CD4-positive, alpha-beta T cell (primary cell): ENCODE data around the gene TMEM8B. TPM values are rescaled to one million over a fixed set of nuclear protein-coding genes. Genes with fewer than 3 reads are reported as not detected.
"Not testable (repeated sequence)": the region's sequence is repeated elsewhere in the genome, so short reads cannot be mapped to it uniquely, and the experiment has no call there.

ENCODE experiments used
- ATAC-seq: fragments of 200-7000 bp; cut with Tn5 transposase; one replicate; pipeline ENCODE4 v1.10.0; 2022; ENCODE audit warnings: mild to moderate bottlenecking; ENCODE audit not compliant: poor library complexity
- CTCF ChIA-PET: fragments of 350-600 bp; sonication (Branson Sonifier 250); formaldehyde crosslinking; loops from one replicate; lab custom pipeline; 2021; ENCODE audit warnings: antibody characterized with exemption, inconsistent platforms; lab: Charles Lee
- POLR2A ChIA-PET: fragments of 350-600 bp; sonication (Branson Sonifier 250); formaldehyde crosslinking; loops from one replicate; lab custom pipeline; 2021; ENCODE audit warnings: antibody characterized with exemption, inconsistent platforms; lab: Charles Lee
- DNase-seq, 14 experiments: peaks; one replicate each; pipeline ENCODE4 v3.0.0-alpha.2; 2013 to 2020; ENCODE audit warnings: mixed read lengths in 2 of 14
- H3K27ac ChIP-seq, 2 donors: one replicate each; pipeline versions ENCODE4 v1.5.1 to v1.7.0; 2013; ENCODE audit warnings: low read length in 2 of 2, low read depth in 1 of 2, mild to moderate bottlenecking in 1 of 2
- H3K27me3 ChIP-seq, 2 experiments: 1 replicate in 1 of 2; 2 replicates in 1 of 2; pipeline versions ENCODE4 v1.6.1 to v1.7.0; 2013; ENCODE audit warnings: low read length in 2 of 2, control low read depth in 1 of 2, mild to moderate bottlenecking in 1 of 2, moderate library complexity in 1 of 2; ENCODE audit not compliant: insufficient read depth in 2 of 2, control insufficient read depth in 1 of 2
- H3K36me3 ChIP-seq: one replicate; pipeline ENCODE4 v1.6.1; 2013; ENCODE audit warnings: low read length, control low read depth; ENCODE audit not compliant: insufficient read depth
- H3K4me1 ChIP-seq: one replicate; pipeline ENCODE4 v1.6.1; 2013; ENCODE audit warnings: low read length, control low read depth; ENCODE audit not compliant: insufficient read depth
- H3K4me3 ChIP-seq: one replicate; pipeline ENCODE4 v1.5.1; 2013; ENCODE audit warnings: mild to moderate bottlenecking, low read length, moderate library complexity
- H3K9me3 ChIP-seq, 2 experiments: 1 replicate in 1 of 2; 2 replicates in 1 of 2; pipeline versions ENCODE4 v1.6.1 to v1.7.0; 2013; ENCODE audit warnings: low read length in 2 of 2, mild to moderate bottlenecking in 2 of 2, control low read depth in 1 of 2, moderate library complexity in 1 of 2; ENCODE audit not compliant: control insufficient read depth in 1 of 2, insufficient read depth in 1 of 2
- H3K27ac Mint-ChIP-seq: one replicate; pipeline ENCODE4 v1.8.0; 2020; ENCODE audit warnings: mixed read lengths
- H3K27me3 Mint-ChIP-seq: one replicate; pipeline ENCODE4 v1.8.0; 2021; ENCODE audit warnings: mixed read lengths
- H3K36me3 Mint-ChIP-seq: one replicate; pipeline ENCODE4 v1.8.0; 2021; ENCODE audit warnings: low read depth, mixed read lengths
- H3K4me1 Mint-ChIP-seq: one replicate; pipeline ENCODE4 v1.8.0; 2021; ENCODE audit warnings: low read depth, mixed read lengths
- H3K4me3 Mint-ChIP-seq: one replicate; pipeline ENCODE4 v1.8.0; 2020; ENCODE audit warnings: mild to moderate bottlenecking, mixed read lengths
- H3K9me3 Mint-ChIP-seq: one replicate; pipeline ENCODE4 v1.8.0; 2020; ENCODE audit warnings: mixed read lengths
- intact Hi-C, 2 experiments: fragments of 100-400 bp; cut with DNase I in 1 of 2; cut with micrococcal nuclease in 1 of 2; formaldehyde crosslinking; loops; one replicate each; pipeline versions ENCODE4 v1.15.1 to v1.9.0; 2023 to 2025; cut with DNase I, micrococcal nuclease
- total RNA-seq, 174 experiments: library from RNA in 2 of 174; stranded (reverse) in 2 of 174; gene quantifications; one replicate each; pipeline ENCODE4 v1.2.3 and lab custom pipeline; 2021 to 2026
- TF ChIP-seq, protein P1 (sequence below): fragments of 200-600 bp; IDR thresholded peaks from one replicate; pipeline ENCODE4 v1.8.0; 2022; ENCODE audit warnings: antibody characterized with exemption, mild to moderate bottlenecking

TMEM8B gene
- total RNA-seq, 2 experiments from 2014 or later, result 8.9 to 9.6 TPM

DNA sequence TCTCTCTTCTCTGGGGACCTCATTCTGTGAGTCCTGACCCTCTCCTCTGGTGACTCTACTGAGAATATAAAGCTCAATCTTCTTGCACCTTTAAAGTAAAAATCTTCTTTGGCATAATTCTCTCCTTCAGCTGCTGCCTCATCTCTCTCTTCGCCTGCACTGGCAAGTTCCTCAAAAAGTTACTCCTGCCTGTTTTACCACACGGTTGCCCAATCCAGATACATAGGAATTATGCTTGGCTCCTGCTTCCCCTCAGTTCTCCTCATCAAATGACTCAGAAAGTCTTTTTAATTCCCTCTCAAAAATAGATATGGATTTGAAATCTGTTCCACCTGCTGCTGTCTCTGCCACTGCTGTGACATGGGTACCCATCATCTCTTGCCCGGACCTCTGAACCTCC lies 62.6 kb downstream of the TMEM8B start:
- no peaks in the 10 kb centered on the region for H3K36me3 Mint-ChIP-seq
- Histone ChIP-seq H3K27me3 (peaks cover 2 to 10% of the 10 kb centered on the region in 2 experiments), H3K27ac (no peak overlapping the region), H3K4me1 (no peaks in the 10 kb centered on the region), H3K4me3 (no peak overlapping the region), H3K36me3 (no peaks in the 10 kb centered on the region), H3K9me3 (no peaks in the 10 kb centered on the region)
- TF ChIP-seq, protein P1, sequence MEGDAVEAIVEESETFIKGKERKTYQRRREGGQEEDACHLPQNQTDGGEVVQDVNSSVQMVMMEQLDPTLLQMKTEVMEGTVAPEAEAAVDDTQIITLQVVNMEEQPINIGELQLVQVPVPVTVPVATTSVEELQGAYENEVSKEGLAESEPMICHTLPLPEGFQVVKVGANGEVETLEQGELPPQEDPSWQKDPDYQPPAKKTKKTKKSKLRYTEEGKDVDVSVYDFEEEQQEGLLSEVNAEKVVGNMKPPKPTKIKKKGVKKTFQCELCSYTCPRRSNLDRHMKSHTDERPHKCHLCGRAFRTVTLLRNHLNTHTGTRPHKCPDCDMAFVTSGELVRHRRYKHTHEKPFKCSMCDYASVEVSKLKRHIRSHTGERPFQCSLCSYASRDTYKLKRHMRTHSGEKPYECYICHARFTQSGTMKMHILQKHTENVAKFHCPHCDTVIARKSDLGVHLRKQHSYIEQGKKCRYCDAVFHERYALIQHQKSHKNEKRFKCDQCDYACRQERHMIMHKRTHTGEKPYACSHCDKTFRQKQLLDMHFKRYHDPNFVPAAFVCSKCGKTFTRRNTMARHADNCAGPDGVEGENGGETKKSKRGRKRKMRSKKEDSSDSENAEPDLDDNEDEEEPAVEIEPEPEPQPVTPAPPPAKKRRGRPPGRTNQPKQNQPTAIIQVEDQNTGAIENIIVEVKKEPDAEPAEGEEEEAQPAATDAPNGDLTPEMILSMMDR, result no peak
- H3K27ac Mint-ChIP-seq, result no peak overlapping the region
- H3K4me3 Mint-ChIP-seq, result no peak overlapping the region
- DNase-seq (no peak), ATAC-seq (no peak)
- intact Hi-C loops, result no loop called here
- peaks cover 14% of the 10 kb centered on the region for H3K27me3 Mint-ChIP-seq
- POLR2A ChIA-PET, result no interaction called here
- CTCF ChIA-PET, result interaction anchor here (1.5 kb wide), 1 partner anchor 9 kb away, joined by 4 read pairs; no protein-coding TSS in a partner anchor
- no peaks in the 10 kb centered on the region for H3K4me1 Mint-ChIP-seq
- H3K9me3 Mint-ChIP-seq, result no peaks in the 10 kb centered on the region

DNA sequence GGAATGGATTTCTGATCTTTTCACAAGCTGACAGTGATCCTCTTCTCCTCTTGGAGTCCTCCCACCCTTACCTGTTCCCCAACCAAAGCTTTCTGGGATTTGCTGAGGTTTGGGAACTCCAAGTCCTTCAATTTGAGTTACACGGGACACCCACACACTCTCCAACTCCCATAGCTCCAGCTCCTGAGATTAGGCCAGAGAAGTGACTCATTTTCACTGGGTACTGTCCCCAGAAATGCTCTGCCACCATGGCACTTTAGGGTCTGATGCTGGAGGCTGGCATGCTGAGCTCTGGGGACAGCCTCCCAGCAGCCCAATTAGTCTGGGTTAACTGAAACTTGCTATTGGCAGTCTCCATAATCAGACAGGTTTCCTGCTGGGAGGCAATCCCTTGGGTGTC lies 63.0 kb downstream of the TMEM8B start:
- intact Hi-C loops, result no loop called here
- DNase-seq, result no peak
- ChIA-PET CTCF (interaction anchor here (1.5 kb wide), 1 partner anchor 10 kb away, joined by 4 read pairs; no protein-coding TSS in a partner anchor), POLR2A (no interaction called here)
- H3K27ac Mint-ChIP-seq, result no peak overlapping the region
- TF ChIP-seq, protein P1, result no peak
- peaks cover 14% of the 10 kb centered on the region for H3K27me3 Mint-ChIP-seq
- no peaks in the 10 kb centered on the region for H3K4me1 ChIP-seq
- no peak overlapping the region for H3K4me3 Mint-ChIP-seq
- H3K36me3 Mint-ChIP-seq, result no peaks in the 10 kb centered on the region
- H3K9me3 Mint-ChIP-seq, result no peaks in the 10 kb centered on the region
- H3K4me1 Mint-ChIP-seq, result no peaks in the 10 kb centered on the region
- H3K27ac ChIP-seq, result no peak overlapping the region
- H3K9me3 ChIP-seq, result no peaks in the 10 kb centered on the region
- H3K36me3 ChIP-seq, result no peaks in the 10 kb centered on the region
- ATAC-seq, result no peak
- peaks cover 2 to 10% of the 10 kb centered on the region in 2 experiments for H3K27me3 ChIP-seq
- H3K4me3 ChIP-seq, result no peak overlapping the region

DNA sequence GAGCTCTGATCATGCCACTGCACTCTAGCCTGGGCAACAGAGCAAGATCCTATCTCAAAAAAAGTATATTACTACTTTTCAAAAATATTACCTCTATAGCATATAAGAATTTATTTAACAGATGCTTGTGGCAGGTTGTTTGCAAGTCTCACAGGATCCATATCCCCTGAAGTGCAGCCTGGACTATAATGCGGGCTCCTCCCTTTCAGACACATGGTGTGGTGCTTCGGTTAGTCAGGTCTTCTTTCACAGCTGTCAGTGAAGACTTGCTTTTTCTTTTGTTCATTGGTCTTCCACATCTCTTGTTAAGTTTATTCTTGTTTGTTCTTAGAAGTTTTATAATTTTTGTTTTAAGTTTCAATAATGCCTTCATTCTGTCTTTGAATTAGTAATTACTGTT lies 67.5 kb downstream of the TMEM8B start:
- no peaks in the 10 kb centered on the region for H3K4me1 ChIP-seq
- Mint-ChIP-seq H3K4me1 (no peaks in the 10 kb centered on the region), H3K27me3 (peaks cover 11% of the 10 kb centered on the region), H3K9me3 (no peaks in the 10 kb centered on the region), H3K4me3 (no peak overlapping the region), H3K36me3 (no peaks in the 10 kb centered on the region), H3K27ac (no peak overlapping the region)
- TF ChIP-seq, protein P1, result no peak
- DNase-seq (no peak), ATAC-seq (no peak)
- H3K4me3 ChIP-seq, result no peak overlapping the region
- POLR2A ChIA-PET, result no interaction called here
- no peaks in the 10 kb centered on the region for H3K9me3 ChIP-seq
- CTCF ChIA-PET, result interaction anchor here (1.0 kb wide), 1 partner anchor 14 kb away, joined by 3 read pairs; no protein-coding TSS in a partner anchor
- H3K27me3 ChIP-seq, result peaks cover 2 to 10% of the 10 kb centered on the region in 2 experiments
- intact Hi-C loops, result no loop called here
- no peaks in the 10 kb centered on the region for H3K36me3 ChIP-seq
- no peak overlapping the region for H3K27ac ChIP-seq

DNA sequence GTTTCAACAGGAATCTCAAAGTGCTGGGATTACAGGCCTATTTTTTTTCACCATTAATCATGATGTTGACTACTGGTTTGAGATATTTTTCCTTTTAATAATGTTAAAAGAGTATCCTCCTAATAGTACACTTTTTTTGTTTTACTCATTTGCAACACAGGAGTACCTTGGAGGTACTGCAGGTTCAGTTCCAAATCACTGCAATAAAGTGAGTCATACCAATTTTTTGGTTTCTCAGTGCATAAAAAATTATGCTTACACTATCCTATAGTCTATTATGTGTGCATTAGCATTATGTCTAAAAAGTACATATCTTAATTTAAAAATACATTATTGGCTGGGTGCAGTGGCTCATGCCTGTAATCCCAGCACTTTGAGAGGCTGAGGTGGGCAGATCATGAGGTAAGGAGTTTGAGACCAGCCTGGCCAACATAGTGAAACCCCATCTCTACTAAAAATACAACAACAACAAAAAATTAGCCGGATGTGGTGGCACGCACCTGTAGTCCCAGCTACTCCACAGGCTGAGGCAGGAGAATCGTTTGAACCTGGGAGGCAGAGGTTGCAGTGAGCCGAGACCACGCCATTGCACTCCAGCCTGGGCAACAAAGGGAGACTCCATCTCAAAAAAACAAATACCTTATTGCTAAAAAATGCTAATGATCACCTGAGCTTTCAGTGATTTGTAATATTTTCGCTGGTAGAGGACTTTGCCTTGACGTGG lies 68.5 kb downstream of the TMEM8B start:
- not testable (repeated sequence) for H3K27me3 Mint-ChIP-seq

More for the DNA sequence above, 68.5 kb downstream of the TMEM8B start:
- H3K9me3 ChIP-seq, H3K4me3 ChIP-seq, H3K4me1 ChIP-seq, H3K27me3 ChIP-seq, H3K4me1 Mint-ChIP-seq, POLR2A ChIA-PET, ATAC-seq, H3K4me3 Mint-ChIP-seq, intact Hi-C loops, H3K27ac Mint-ChIP-seq, H3K36me3 Mint-ChIP-seq, DNase-seq, H3K27ac ChIP-seq, H3K36me3 ChIP-seq, H3K9me3 Mint-ChIP-seq: not testable (repeated sequence)
- CTCF ChIA-PET, result interaction anchor here (1.0 kb wide), 1 partner anchor 15 kb away, joined by 3 read pairs; no protein-coding TSS in a partner anchor
